H9 (cell line): ENCODE results near the gene VWA8. TPM values are rescaled to one million over a fixed set of nuclear protein-coding genes. Genes with fewer than 3 reads are reported as not detected.

Experiments used
- DNase-seq: peaks from one replicate; pipeline ENCODE4 v3.0.0-alpha.2; 2017
- H2AFZ ChIP-seq: one replicate; pipeline ENCODE4 v1.6.1; 2013; ENCODE audit warnings: mild to moderate bottlenecking, low read length, control low read depth, moderate library complexity
- H2AK5ac ChIP-seq: 2 replicates; pipeline ENCODE4 v1.6.1; 2013; ENCODE audit warnings: low read length, control low read depth, mixed read lengths; ENCODE audit not compliant: insufficient read length
- H2BK120ac ChIP-seq: one replicate; pipeline ENCODE4 v1.6.1; 2013; ENCODE audit warnings: low read depth, mild to moderate bottlenecking, low read length, control low read depth, inconsistent platforms; ENCODE audit not compliant: poor library complexity, severe bottlenecking
- H2BK12ac ChIP-seq: 2 replicates; pipeline ENCODE4 v1.6.1; 2013; ENCODE audit warnings: low read length, control low read depth, mixed read lengths, low read depth; ENCODE audit not compliant: insufficient read length
- H2BK15ac ChIP-seq: 2 replicates; pipeline ENCODE4 v1.6.1; 2013; ENCODE audit warnings: low read depth, low read length, control low read depth
- H2BK20ac ChIP-seq: one replicate; pipeline ENCODE4 v1.6.1; 2013; ENCODE audit warnings: low read depth, mild to moderate bottlenecking, low read length, control low read depth, inconsistent platforms; ENCODE audit not compliant: poor library complexity, severe bottlenecking
- H2BK5ac ChIP-seq: 2 replicates; pipeline ENCODE4 v1.6.1; 2013; ENCODE audit warnings: low read length, control low read depth, mixed read lengths; ENCODE audit not compliant: insufficient read length
- H3K14ac ChIP-seq: 2 replicates; pipeline ENCODE4 v1.6.1; 2013; ENCODE audit warnings: low read length, control low read depth; ENCODE audit not compliant: insufficient read depth
- H3K18ac ChIP-seq: 2 replicates; pipeline ENCODE4 v1.6.1; 2013; ENCODE audit warnings: low read depth, mild to moderate bottlenecking, mixed read lengths, low read length, control low read depth; ENCODE audit not compliant: insufficient read length
- H3K23ac ChIP-seq: 2 replicates; pipeline ENCODE4 v1.6.1; 2013; ENCODE audit warnings: low read length, control low read depth, mixed read lengths, low read depth; ENCODE audit not compliant: insufficient read length
- H3K23me2 ChIP-seq: 2 replicates; pipeline ENCODE4 v1.6.1; 2013; ENCODE audit warnings: low read depth, mild to moderate bottlenecking, mixed read lengths, low read length, control low read depth; ENCODE audit not compliant: insufficient read length, poor library complexity, severe bottlenecking
- H3K27ac ChIP-seq: 2 replicates; pipeline ENCODE4 v1.5.1; 2013; ENCODE audit warnings: low read length, control low read depth, mixed read lengths, low read depth; ENCODE audit not compliant: insufficient read length
- H3K27me3 ChIP-seq: 2 replicates; pipeline ENCODE4 v1.6.1; 2013; ENCODE audit warnings: low read length, control low read depth, inconsistent platforms; ENCODE audit not compliant: insufficient read depth
- H3K4ac ChIP-seq: 2 replicates; pipeline ENCODE4 v1.6.1; 2013; ENCODE audit warnings: low read depth, mild to moderate bottlenecking, control low read depth, inconsistent platforms, low read length, moderate library complexity
- H3K4me1 ChIP-seq: 2 replicates; pipeline ENCODE4 v1.6.1; 2013; ENCODE audit warnings: low read length, control low read depth, inconsistent platforms; ENCODE audit not compliant: insufficient read depth
- H3K4me2 ChIP-seq: 2 replicates; pipeline ENCODE4 v1.6.1; 2013; ENCODE audit warnings: low read length, control low read depth, mixed read lengths; ENCODE audit not compliant: insufficient read length, insufficient read depth
- H3K56ac ChIP-seq: 2 replicates; pipeline ENCODE4 v1.6.1; 2013; ENCODE audit warnings: low read depth, mild to moderate bottlenecking, mixed read lengths, low read length, control low read depth; ENCODE audit not compliant: insufficient read length
- H3K79me1 ChIP-seq: 2 replicates; pipeline ENCODE4 v1.6.1; 2013; ENCODE audit warnings: low read depth, mild to moderate bottlenecking, moderate library complexity, low read length, control low read depth, inconsistent platforms; ENCODE audit not compliant: insufficient read depth, poor library complexity, severe bottlenecking
- H3K79me2 ChIP-seq: 2 replicates; pipeline ENCODE4 v1.6.1; 2013; ENCODE audit warnings: low read length, control low read depth, inconsistent platforms; ENCODE audit not compliant: insufficient read depth
- H3K9ac ChIP-seq: 2 replicates; pipeline ENCODE4 v1.6.1; 2013; ENCODE audit warnings: low read length, control low read depth, mixed read lengths; ENCODE audit not compliant: insufficient read length; ENCODE audit errors: extremely low read depth
- H3K9me3 ChIP-seq: one replicate; pipeline ENCODE4 v1.6.1; 2013; ENCODE audit warnings: low read depth, low read length, inconsistent platforms; ENCODE audit not compliant: control insufficient read depth
- H3T11ph ChIP-seq: one replicate; pipeline ENCODE4 v1.6.1; 2013; ENCODE audit warnings: mild to moderate bottlenecking, low read length, control low read depth, inconsistent platforms
- H4K20me1 ChIP-seq: one replicate; pipeline ENCODE4 v1.6.1; 2013; ENCODE audit not compliant: control insufficient read depth, insufficient read length, insufficient read depth
- H4K5ac ChIP-seq: 2 replicates; pipeline ENCODE4 v1.6.1; 2013; ENCODE audit warnings: low read depth, mild to moderate bottlenecking, mixed read lengths, low read length, control low read depth; ENCODE audit not compliant: insufficient read length
- H4K8ac ChIP-seq: replicated peaks from 2 replicates; pipeline ENCODE4 v1.6.1; 2013; ENCODE audit warnings: low read length, control low read depth, mixed read lengths, low read depth; ENCODE audit not compliant: insufficient read length
- H4K91ac ChIP-seq: 2 replicates; pipeline ENCODE4 v1.6.1; 2013; ENCODE audit warnings: low read depth, mild to moderate bottlenecking, moderate library complexity, mixed read lengths, low read length, control low read depth; ENCODE audit not compliant: insufficient read length
- H3K27ac Mint-ChIP-seq, 3 experiments: 2 replicates in 2 of 3; 3 replicates in 1 of 3; pipeline ENCODE4 v1.8.0; 2020 to 2021; ENCODE audit warnings: mixed read lengths in 3 of 3, mild to moderate bottlenecking in 1 of 3, moderate library complexity in 1 of 3
- H3K27me3 Mint-ChIP-seq: 2 replicates; pipeline ENCODE4 v1.8.0; 2021; ENCODE audit warnings: low read depth, mild to moderate bottlenecking, moderate library complexity, mixed read lengths
- H3K36me3 Mint-ChIP-seq, 3 experiments: 2 replicates in 2 of 3; 3 replicates in 1 of 3; pipeline ENCODE4 v1.8.0; 2020 to 2021; ENCODE audit warnings: low read depth in 3 of 3, mixed read lengths in 3 of 3; ENCODE audit not compliant: insufficient read depth in 1 of 3
- H3K4me1 Mint-ChIP-seq, 2 experiments: 2 replicates each; pipeline ENCODE4 v1.8.0; 2020; ENCODE audit warnings: mixed read lengths in 2 of 2
- H3K4me3 Mint-ChIP-seq, 2 experiments: 2 replicates in 1 of 2; 3 replicates in 1 of 2; pipeline ENCODE4 v1.8.0; 2020 to 2021; ENCODE audit warnings: mild to moderate bottlenecking in 2 of 2, mixed read lengths in 2 of 2, moderate library complexity in 1 of 2
- H3K9me3 Mint-ChIP-seq, 2 experiments: 2 replicates in 1 of 2; 3 replicates in 1 of 2; pipeline ENCODE4 v1.8.0; 2020; ENCODE audit warnings: mild to moderate bottlenecking in 2 of 2, mixed read lengths in 2 of 2, moderate library complexity in 1 of 2
- total RNA-seq: library from RNA; stranded (reverse); gene quantifications from 2 replicates; pipeline ENCODE4 v1.2.1, GENCODE V29; 2021
- TF ChIP-seq, protein P1 (sequence below): fragments of 200-600 bp; sonication (generic); conservative IDR thresholded peaks from 3 replicates; pipeline ENCODE4 v1.8.0; 2021; ENCODE audit warnings: antibody characterized with exemption, mild to moderate bottlenecking

VWA8 gene
- total RNA-seq, 1 experiment from 2014 or later = 17.4 TPM

DNA sequence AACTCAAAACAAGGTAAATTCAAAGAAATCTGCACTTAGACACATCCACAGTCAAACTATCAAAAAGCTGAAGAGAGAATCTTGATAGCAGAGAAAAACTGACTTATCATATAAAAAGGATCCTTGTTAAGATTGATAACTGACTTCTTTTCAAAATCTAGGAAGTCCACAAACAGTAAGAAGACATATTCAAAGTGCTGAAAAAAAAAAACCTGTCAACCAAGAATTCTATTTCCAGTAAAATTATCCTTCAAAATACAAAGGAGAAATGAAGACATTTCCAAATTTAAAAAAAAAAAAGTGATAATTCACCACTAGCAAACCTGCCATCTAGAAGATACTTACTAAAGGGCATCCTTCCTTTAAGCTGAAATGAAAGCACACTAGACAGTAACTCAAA is 15.0 kb downstream of the VWA8 start:
- peaks cover 0 to 3% of the 10 kb centered on the region in 2 experiments; a peak in 1 of 5 replicates for H3K9me3 Mint-ChIP-seq
- no peak overlapping the region for H2BK120ac ChIP-seq

More for the DNA sequence above, 15.0 kb downstream of the VWA8 start:
- H3T11ph ChIP-seq = no peak overlapping the region
- peaks cover 1% of the 10 kb centered on the region; the same call in 1 of the 2 replicates for H3K79me2 ChIP-seq
- H4K5ac ChIP-seq = no peak overlapping the region
- no peak overlapping the region for H3K14ac ChIP-seq
- no peak overlapping the region for H3K23ac ChIP-seq
- Mint-ChIP-seq H3K27ac (no peak overlapping the region), H3K27me3 (no peaks in the 10 kb centered on the region), H3K4me3 (no peak overlapping the region), H3K36me3 (peaks cover 16 to 27% (median 20%) of the 10 kb centered on the region in 3 experiments), H3K4me1 (peaks cover 8 to 9% of the 10 kb centered on the region in 2 experiments)
- no peak overlapping the region for H4K91ac ChIP-seq
- H2AK5ac ChIP-seq = no peak overlapping the region
- no peak overlapping the region for H3K4me2 ChIP-seq
- no peak overlapping the region for H2BK15ac ChIP-seq
- no peak overlapping the region for H3K9ac ChIP-seq
- H4K20me1 ChIP-seq = no peaks in the 10 kb centered on the region
- TF ChIP-seq, protein P1, sequence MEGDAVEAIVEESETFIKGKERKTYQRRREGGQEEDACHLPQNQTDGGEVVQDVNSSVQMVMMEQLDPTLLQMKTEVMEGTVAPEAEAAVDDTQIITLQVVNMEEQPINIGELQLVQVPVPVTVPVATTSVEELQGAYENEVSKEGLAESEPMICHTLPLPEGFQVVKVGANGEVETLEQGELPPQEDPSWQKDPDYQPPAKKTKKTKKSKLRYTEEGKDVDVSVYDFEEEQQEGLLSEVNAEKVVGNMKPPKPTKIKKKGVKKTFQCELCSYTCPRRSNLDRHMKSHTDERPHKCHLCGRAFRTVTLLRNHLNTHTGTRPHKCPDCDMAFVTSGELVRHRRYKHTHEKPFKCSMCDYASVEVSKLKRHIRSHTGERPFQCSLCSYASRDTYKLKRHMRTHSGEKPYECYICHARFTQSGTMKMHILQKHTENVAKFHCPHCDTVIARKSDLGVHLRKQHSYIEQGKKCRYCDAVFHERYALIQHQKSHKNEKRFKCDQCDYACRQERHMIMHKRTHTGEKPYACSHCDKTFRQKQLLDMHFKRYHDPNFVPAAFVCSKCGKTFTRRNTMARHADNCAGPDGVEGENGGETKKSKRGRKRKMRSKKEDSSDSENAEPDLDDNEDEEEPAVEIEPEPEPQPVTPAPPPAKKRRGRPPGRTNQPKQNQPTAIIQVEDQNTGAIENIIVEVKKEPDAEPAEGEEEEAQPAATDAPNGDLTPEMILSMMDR = no peak
- no peak overlapping the region for H2BK20ac ChIP-seq
- H3K4ac ChIP-seq = no peak overlapping the region
- no peaks in the 10 kb centered on the region for H3K4me1 ChIP-seq
- DNase-seq = no peak
- H2BK5ac ChIP-seq = no peak overlapping the region
- no peaks in the 10 kb centered on the region for H3K23me2 ChIP-seq
- no peaks in the 10 kb centered on the region for H3K27me3 ChIP-seq
- no peak overlapping the region for H3K56ac ChIP-seq
- no peaks in the 10 kb centered on the region for H3K9me3 ChIP-seq
- no peak overlapping the region for H4K8ac ChIP-seq
- H2BK12ac ChIP-seq = no peak overlapping the region
- no peak overlapping the region for H2AFZ ChIP-seq
- H3K79me1 ChIP-seq = no peaks in the 10 kb centered on the region
- H3K18ac ChIP-seq = no peak overlapping the region
- no peak overlapping the region for H3K27ac ChIP-seq
